BLaER1 (cell line): ENCODE measurements around the gene SV2C.

Experiments used
- H3K27ac ChIP-seq: shearing (Covaris generic); formaldehyde crosslinking; 2 replicates; pipeline ENCODE4 v1.8.1; 2022
- H3K27me3 ChIP-seq: shearing (Covaris generic); formaldehyde crosslinking; 2 replicates; pipeline ENCODE4 v1.8.1; 2022
- H3K36me3 ChIP-seq: shearing (Covaris generic); formaldehyde crosslinking; 2 replicates; pipeline ENCODE4 v1.8.1; 2022
- H3K4me1 ChIP-seq: shearing (Covaris generic); formaldehyde crosslinking; 2 replicates; pipeline ENCODE4 v1.8.1; 2022
- H3K4me2 ChIP-seq: shearing (Covaris generic); formaldehyde crosslinking; 2 replicates; pipeline ENCODE4 v1.8.1; 2022
- H3K4me3 ChIP-seq: shearing (Covaris generic); formaldehyde crosslinking; 2 replicates; pipeline ENCODE4 v1.8.1; 2022
- H3K9ac ChIP-seq: shearing (Covaris generic); formaldehyde crosslinking; 2 replicates; pipeline ENCODE4 v1.8.1; 2022
- H3K9me3 ChIP-seq: shearing (Covaris generic); formaldehyde crosslinking; 2 replicates; pipeline ENCODE4 v1.8.1; 2022
- H4K20me1 ChIP-seq: shearing (Covaris generic); formaldehyde crosslinking; 2 replicates; pipeline ENCODE4 v1.8.1; 2022
- Cebpa-rat ChIP-seq: shearing (Covaris generic); IDR thresholded peaks from 2 replicates; pipeline ENCODE4 v1.8.1; 2022

Gene SV2C

GRCh38 chr5:76269932-76270610, 186.9 kb downstream of the SV2C start:
- Histone ChIP-seq H3K4me3 (no peak overlapping the region), H3K27ac (no peak overlapping the region), H3K4me2 (no peak overlapping the region)

GRCh38 chr5:76271836-76272235, 188.7 kb downstream of the SV2C start:
- no peaks in the 10 kb centered on the region for H3K9me3 ChIP-seq
- H3K4me2 ChIP-seq: no peak overlapping the region
- TF ChIP-seq Cebpa-rat: no peak
- H3K4me3 ChIP-seq: no peak overlapping the region
- no peaks in the 10 kb centered on the region for H4K20me1 ChIP-seq
- no peak overlapping the region for H3K9ac ChIP-seq
- H3K4me1 ChIP-seq: peaks cover 22% of the 10 kb centered on the region
- no peak overlapping the region for H3K27ac ChIP-seq
- H3K27me3 ChIP-seq: no peaks in the 10 kb centered on the region
- no peaks in the 10 kb centered on the region for H3K36me3 ChIP-seq

More at GRCh38 chr5:76269932-76270610, 186.9 kb downstream of the SV2C start:
- no peaks in the 10 kb centered on the region for H3K36me3 ChIP-seq
- peaks cover 21% of the 10 kb centered on the region for H3K4me1 ChIP-seq
- no peak for TF ChIP-seq Cebpa-rat
- no peak overlapping the region for H3K9ac ChIP-seq
- no peaks in the 10 kb centered on the region for H4K20me1 ChIP-seq
- peaks cover 4% of the 10 kb centered on the region; the same call in 1 of the 2 replicates for H3K9me3 ChIP-seq
- no peaks in the 10 kb centered on the region for H3K27me3 ChIP-seq

- TF ChIP-seq Cebpa-rat: no peak
- Histone ChIP-seq H3K4me1 (peaks cover 22% of the 10 kb centered on the region), H3K27me3 (no peaks in the 10 kb centered on the region), H3K9ac (no peak overlapping the region), H3K4me3 (no peak overlapping the region), H3K4me2 (peak overlapping the region; percentile 69), H3K9me3 (no peaks in the 10 kb centered on the region), H3K36me3 (no peaks in the 10 kb centered on the region), H3K27ac (no peak overlapping the region), H4K20me1 (no peaks in the 10 kb centered on the region)
Measured at GRCh38 chr5:76273206-76273885, 190.2 kb downstream of the SV2C start.

GRCh38 chr5:76274571-76274970, 191.4 kb downstream of the SV2C start:
- H3K4me1 ChIP-seq: peaks cover 27% of the 10 kb centered on the region
- no peaks in the 10 kb centered on the region for H4K20me1 ChIP-seq
- no peak for TF ChIP-seq Cebpa-rat
- H3K4me3 ChIP-seq: no peak overlapping the region
- no peaks in the 10 kb centered on the region for H3K27me3 ChIP-seq
- no peaks in the 10 kb centered on the region for H3K9me3 ChIP-seq
- H3K36me3 ChIP-seq: no peaks in the 10 kb centered on the region
- no peak overlapping the region for H3K27ac ChIP-seq
- H3K4me2 ChIP-seq: peak overlapping the region; percentile 69; the same call in 1 of the 2 replicates
- no peak overlapping the region for H3K9ac ChIP-seq

- H4K20me1 ChIP-seq: no peaks in the 10 kb centered on the region
- no peak for TF ChIP-seq Cebpa-rat
- no peak overlapping the region for H3K4me3 ChIP-seq
- H3K27ac ChIP-seq: no peak overlapping the region
- no peak overlapping the region for H3K4me2 ChIP-seq
- H3K9me3 ChIP-seq: no peaks in the 10 kb centered on the region
- H3K36me3 ChIP-seq: no peaks in the 10 kb centered on the region
- H3K9ac ChIP-seq: no peak overlapping the region
- peaks cover 31% of the 10 kb centered on the region for H3K4me1 ChIP-seq
- no peaks in the 10 kb centered on the region for H3K27me3 ChIP-seq
Measured at GRCh38 chr5:76277736-76278135, 194.6 kb downstream of the SV2C start.

GRCh38 chr5:76278261-76278789, 195.1 kb downstream of the SV2C start:
- H3K9ac ChIP-seq: no peak overlapping the region
- no peak overlapping the region for H3K4me2 ChIP-seq
- H3K36me3 ChIP-seq: no peaks in the 10 kb centered on the region
- no peaks in the 10 kb centered on the region for H4K20me1 ChIP-seq
- no peaks in the 10 kb centered on the region for H3K27me3 ChIP-seq
- H3K4me3 ChIP-seq: no peak overlapping the region
- H3K4me1 ChIP-seq: peaks cover 28% of the 10 kb centered on the region
- H3K27ac ChIP-seq: no peak overlapping the region
- TF ChIP-seq Cebpa-rat: no peak
- H3K9me3 ChIP-seq: no peaks in the 10 kb centered on the region

- TF ChIP-seq Cebpa-rat: no peak
Measured at GRCh38 chr5:76280494-76280893, 197.3 kb downstream of the SV2C start.

GRCh38 chr5:76283670-76284069, 200.5 kb downstream of the SV2C start:
- Histone ChIP-seq H3K9ac (no peak overlapping the region), H3K4me2 (no peak overlapping the region), H3K27ac (no peak overlapping the region), H3K9me3 (no peaks in the 10 kb centered on the region), H3K27me3 (no peaks in the 10 kb centered on the region), H4K20me1 (no peaks in the 10 kb centered on the region), H3K36me3 (no peaks in the 10 kb centered on the region), H3K4me1 (peaks cover 9% of the 10 kb centered on the region; the same call in 1 of the 2 replicates), H3K4me3 (no peak overlapping the region)
- no peak for TF ChIP-seq Cebpa-rat

More at GRCh38 chr5:76280494-76280893, 197.3 kb downstream of the SV2C start:
- Histone ChIP-seq H3K9me3 (no peaks in the 10 kb centered on the region), H3K4me1 (peaks cover 9% of the 10 kb centered on the region; the same call in 1 of the 2 replicates), H3K27me3 (no peaks in the 10 kb centered on the region), H3K9ac (no peak overlapping the region), H3K4me3 (no peak overlapping the region), H3K36me3 (no peaks in the 10 kb centered on the region), H4K20me1 (no peaks in the 10 kb centered on the region), H3K27ac (no peak overlapping the region), H3K4me2 (no peak overlapping the region)

- no peaks in the 10 kb centered on the region for H3K27me3 ChIP-seq
- no peak overlapping the region for H3K9ac ChIP-seq
- H3K9me3 ChIP-seq: no peaks in the 10 kb centered on the region
- no peak overlapping the region for H3K4me2 ChIP-seq
- no peak overlapping the region for H3K27ac ChIP-seq
- H3K4me3 ChIP-seq: no peak overlapping the region
- no peak for TF ChIP-seq Cebpa-rat
- H4K20me1 ChIP-seq: no peaks in the 10 kb centered on the region
- peaks cover 31% of the 10 kb centered on the region for H3K4me1 ChIP-seq
- no peaks in the 10 kb centered on the region for H3K36me3 ChIP-seq
Measured at GRCh38 chr5:76289692-76290091, 206.5 kb downstream of the SV2C start.

- no peaks in the 10 kb centered on the region for H4K20me1 ChIP-seq
- peaks cover 38% of the 10 kb centered on the region for H3K4me1 ChIP-seq
- no peak for TF ChIP-seq Cebpa-rat
- H3K4me3 ChIP-seq: no peak overlapping the region
- H3K4me2 ChIP-seq: no peak overlapping the region
- no peaks in the 10 kb centered on the region for H3K36me3 ChIP-seq
- no peak overlapping the region for H3K27ac ChIP-seq
- H3K9me3 ChIP-seq: no peaks in the 10 kb centered on the region
- no peaks in the 10 kb centered on the region for H3K27me3 ChIP-seq
- no peak overlapping the region for H3K9ac ChIP-seq
Measured at GRCh38 chr5:76290321-76290757, 207.2 kb downstream of the SV2C start.
